ENCODE data around the gene ITGA5. TPM values are rescaled to one million over a fixed set of nuclear protein-coding genes. Genes with fewer than 3 reads are reported as not detected.

ITGA5 gene
- total and polyA plus RNA-seq, 2 experiments from 2014 or later: 52.6 to 55.8 TPM

GRCh38 chr12:54439096-54439495 lies 20.0 kb upstream of the ITGA5 start:
- Histone ChIP-seq H3K36me3 (no peaks in the 10 kb centered on the region), H3K27me3 (no peaks in the 10 kb centered on the region), H3K4me3 (no peak overlapping the region), H3K4me1 (ENCODE audit: low read depth) (no peaks in the 10 kb centered on the region), H3K9me3 (ENCODE audit: low read depth) (no peaks in the 10 kb centered on the region), H3K27ac (no peak overlapping the region)
- TF ChIP-seq CTCF (IDR thresholded peaks at IDR 0.05; ENCODE audit: low read depth, low read length): no peak
- DNase-seq (ENCODE audit: low read depth in 1 of 2, low spot score in 1 of 2): no peak

GRCh38 chr12:54438517-54438916 lies 19.5 kb upstream of the ITGA5 start:
- Histone ChIP-seq H3K27ac (no peak overlapping the region), H3K27me3 (no peaks in the 10 kb centered on the region), H3K9me3 (ENCODE audit: low read depth) (no peaks in the 10 kb centered on the region), H3K4me1 (ENCODE audit: low read depth) (no peaks in the 10 kb centered on the region), H3K4me3 (no peak overlapping the region), H3K36me3 (no peaks in the 10 kb centered on the region)
- DNase-seq (ENCODE audit: low read depth in 1 of 2, low spot score in 1 of 2): no peak
- TF ChIP-seq CTCF (IDR thresholded peaks at IDR 0.05; ENCODE audit: low read depth, low read length): no peak

- no peaks in the 10 kb centered on the region for H3K27me3 ChIP-seq
- no peaks in the 10 kb centered on the region for H3K9me3 ChIP-seq (ENCODE audit: low read depth)
- no peak for TF ChIP-seq CTCF (IDR thresholded peaks at IDR 0.05; ENCODE audit: low read depth, low read length)
- H3K4me1 ChIP-seq (ENCODE audit: low read depth): no peaks in the 10 kb centered on the region
- no peak overlapping the region for H3K4me3 ChIP-seq
- no peak overlapping the region for H3K27ac ChIP-seq
- no peak for DNase-seq (ENCODE audit: low read depth in 1 of 2, low spot score in 1 of 2)
- no peaks in the 10 kb centered on the region for H3K36me3 ChIP-seq
Measured at GRCh38 chr12:54437697-54438096, 18.6 kb upstream of the ITGA5 start.

- Histone ChIP-seq H3K36me3 (no peaks in the 10 kb centered on the region), H3K9me3 (ENCODE audit: low read depth) (no peaks in the 10 kb centered on the region), H3K4me3 (no peak overlapping the region), H3K27me3 (no peaks in the 10 kb centered on the region), H3K27ac (no peak overlapping the region), H3K4me1 (ENCODE audit: low read depth) (no peaks in the 10 kb centered on the region)
- no peak for DNase-seq (ENCODE audit: low read depth in 1 of 2, low spot score in 1 of 2)
- no peak for TF ChIP-seq CTCF (IDR thresholded peaks at IDR 0.05; ENCODE audit: low read depth, low read length)
Measured at GRCh38 chr12:54437243-54437642, 18.2 kb upstream of the ITGA5 start.

GRCh38 chr12:54432815-54433164 lies 13.7 kb upstream of the ITGA5 start:
- Histone ChIP-seq H3K4me3 (no peak overlapping the region), H3K36me3 (no peaks in the 10 kb centered on the region), H3K4me1 (ENCODE audit: low read depth) (peaks cover 28% of the 10 kb centered on the region), H3K9me3 (ENCODE audit: low read depth) (no peaks in the 10 kb centered on the region), H3K27me3 (no peaks in the 10 kb centered on the region), H3K27ac (no peak overlapping the region)
- no peak for DNase-seq (ENCODE audit: low read depth in 1 of 2, low spot score in 1 of 2)
- no peak for TF ChIP-seq CTCF (IDR thresholded peaks at IDR 0.05; ENCODE audit: low read depth, low read length)

All from cardiac muscle cell (in vitro differentiated cells and primary cell).